Measurements from ENCODE around the gene NFATC2. TPM values are rescaled to one million over a fixed set of nuclear protein-coding genes. Genes with fewer than 3 reads are reported as not detected.

The NFATC2 gene
- total and polyA plus RNA-seq, 2 experiments from 2014 or later: 4.9 to 8.3 TPM

DNA sequence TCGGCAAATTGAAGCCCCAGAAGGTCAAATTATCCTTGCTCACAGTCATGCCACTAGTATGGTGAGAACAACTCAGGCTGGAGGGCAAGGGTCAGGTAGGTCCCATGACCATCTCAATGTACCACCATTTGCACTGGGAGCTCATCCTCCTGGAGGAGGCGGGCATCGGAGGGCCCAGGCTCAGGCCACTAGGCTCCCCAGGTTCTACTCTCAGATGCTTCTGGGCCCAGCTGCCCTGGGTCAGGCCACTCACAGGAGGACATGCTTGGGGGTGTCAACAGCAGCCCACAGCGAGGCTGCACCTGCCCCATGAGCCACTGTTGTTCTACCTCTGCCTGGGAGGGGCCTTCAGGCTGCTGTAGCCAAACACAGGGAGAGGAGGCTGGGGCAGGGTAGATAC is 39.1 kb downstream of the NFATC2 start:
- Histone ChIP-seq H3K79me2 (no peaks in the 10 kb centered on the region), H4K20me1 (ENCODE audit: insufficient read depth, poor library complexity, severe bottlenecking) (peaks cover 2% of the 10 kb centered on the region), H3K27ac (no peak overlapping the region), H3K4me1 (ENCODE audit: insufficient read depth) (no peaks in the 10 kb centered on the region), H3K4me2 (no peak overlapping the region), H3K27me3 (no peaks in the 10 kb centered on the region), H3K4me3 (no peak overlapping the region), H3K9me3 (ENCODE audit: low read depth) (no peaks in the 10 kb centered on the region), H3K9me2 (replicated peaks; ENCODE audit: insufficient read depth) (no peaks in the 10 kb centered on the region), H3K36me3 (replicated peaks; ENCODE audit: insufficient read depth, low read depth) (no peaks in the 10 kb centered on the region), H2AFZ (no peak overlapping the region)
- 94% methylated on average over 4 of the region's 4 CpGs for WGBS (ENCODE audit: low lambda C conversion rate, missing lambda C conversion rate)
- TF ChIP-seq EZH2phosphoT487 (IDR thresholded peaks at IDR 0.05; ENCODE audit: low read depth, severe bottlenecking, unreplicated experiment) (no peak), EZH2 (IDR thresholded peaks at IDR 0.05; ENCODE audit: borderline replicate concordance) (no peak), CTCF (IDR thresholded peaks at IDR 0.05; ENCODE audit: poor library complexity) (no peak)
- no peak for DNase-seq (ENCODE audit: low spot score)

DNA sequence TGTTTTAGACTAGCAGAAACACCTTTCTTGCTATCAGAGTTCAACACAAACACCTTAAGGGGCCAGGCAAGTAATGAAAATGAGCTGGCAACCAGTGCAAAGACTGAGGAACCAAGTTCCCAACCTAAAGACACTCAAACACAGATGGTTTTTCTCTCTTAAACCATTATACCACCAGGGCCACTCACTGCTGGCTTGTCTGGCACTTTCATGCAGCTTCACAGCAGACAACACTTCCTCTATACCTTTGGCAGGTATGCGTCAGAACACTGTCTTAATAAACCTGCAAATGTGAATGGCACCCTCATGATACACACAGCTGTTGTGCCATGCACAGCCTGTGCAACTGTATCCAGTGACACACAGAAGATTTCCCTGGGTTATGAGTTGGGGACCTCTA is 41.6 kb downstream of the NFATC2 start:
- TF ChIP-seq CTCF (IDR thresholded peaks at IDR 0.05; ENCODE audit: poor library complexity): no peak
- TF ChIP-seq EZH2phosphoT487 (IDR thresholded peaks at IDR 0.05; ENCODE audit: low read depth, severe bottlenecking, unreplicated experiment): no peak
- no peak for TF ChIP-seq EZH2 (IDR thresholded peaks at IDR 0.05; ENCODE audit: borderline replicate concordance)
- Histone ChIP-seq H3K9me3 (ENCODE audit: low read depth) (no peaks in the 10 kb centered on the region), H3K79me2 (no peaks in the 10 kb centered on the region), H3K27me3 (no peaks in the 10 kb centered on the region), H3K9me2 (replicated peaks; ENCODE audit: insufficient read depth) (no peaks in the 10 kb centered on the region), H3K4me2 (no peak overlapping the region), H3K27ac (no peak overlapping the region), H3K4me1 (ENCODE audit: insufficient read depth) (no peaks in the 10 kb centered on the region), H3K36me3 (replicated peaks; ENCODE audit: insufficient read depth, low read depth) (no peaks in the 10 kb centered on the region), H2AFZ (no peak overlapping the region), H4K20me1 (ENCODE audit: insufficient read depth, poor library complexity, severe bottlenecking) (peaks cover 2% of the 10 kb centered on the region), H3K4me3 (no peak overlapping the region)
- DNase-seq (ENCODE audit: low spot score): no peak
- 84% methylated on average over 1 of the region's 1 CpG for WGBS (ENCODE audit: low lambda C conversion rate, missing lambda C conversion rate)

GRCh38 chr20:51500311-51500710 is 42.2 kb downstream of the NFATC2 start:
- no peaks in the 10 kb centered on the region for H3K36me3 ChIP-seq (replicated peaks; ENCODE audit: insufficient read depth, low read depth)
- no peaks in the 10 kb centered on the region for H3K9me3 ChIP-seq (ENCODE audit: low read depth)
- H3K4me1 ChIP-seq (ENCODE audit: insufficient read depth): no peaks in the 10 kb centered on the region
- peaks cover 2% of the 10 kb centered on the region for H4K20me1 ChIP-seq (ENCODE audit: insufficient read depth, poor library complexity, severe bottlenecking)
- WGBS (ENCODE audit: low lambda C conversion rate, missing lambda C conversion rate): 75% methylated on average over 1 of the region's 3 CpGs
- no peaks in the 10 kb centered on the region for H3K79me2 ChIP-seq
- no peak for DNase-seq (ENCODE audit: low spot score)
- no peaks in the 10 kb centered on the region for H3K9me2 ChIP-seq (replicated peaks; ENCODE audit: insufficient read depth)
- no peak overlapping the region for H3K27ac ChIP-seq
- no peak overlapping the region for H3K4me2 ChIP-seq
- TF ChIP-seq EZH2phosphoT487 (IDR thresholded peaks at IDR 0.05; ENCODE audit: low read depth, severe bottlenecking, unreplicated experiment) (no peak), CTCF (IDR thresholded peaks at IDR 0.05; ENCODE audit: poor library complexity) (no peak), EZH2 (IDR thresholded peaks at IDR 0.05; ENCODE audit: borderline replicate concordance) (no peak)
- H3K4me3 ChIP-seq: no peak overlapping the region
- H2AFZ ChIP-seq: no peak overlapping the region
- H3K27me3 ChIP-seq: no peaks in the 10 kb centered on the region
